SK-N-SH treated with all-trans-retinoic acid at 6 μM for 48 hours (cell line): ENCODE measurements around the gene PTGS1.
A peak's percentile ranks its signal among the peaks of the same experiment; 100 is the strongest.

Source experiments
- ATAC-seq: fragments of 200-7000 bp; cut with Tn5 transposase; 3 replicates; pipeline ENCODE4 v1.9.1; 2020; ENCODE audit warnings: mild to moderate bottlenecking, moderate library complexity
- ARNTL ChIP-seq: fragments of 450-650 bp; formaldehyde crosslinking; IDR thresholded peaks from 2 replicates; pipeline ENCODE4 v1.5.0; 2020; ENCODE audit warnings: low read depth, mild to moderate bottlenecking, moderate library complexity, borderline replicate concordance
- CSDC2 ChIP-seq: fragments of 250-450 bp; sonication (Bioruptor Pico); IDR thresholded peaks from 2 replicates; pipeline ENCODE4 v1.5.0; 2020; ENCODE audit warnings: mild to moderate bottlenecking, moderate library complexity
- ISL1 ChIP-seq: fragments of 250-450 bp; sonication (Bioruptor Pico); IDR thresholded peaks from 2 replicates; pipeline ENCODE4 v2.1.2; 2022; ENCODE audit warnings: mild to moderate bottlenecking, moderate library complexity
- OSR1 ChIP-seq: fragments of 250-450 bp; sonication (Bioruptor Pico); IDR thresholded peaks from 2 replicates; pipeline ENCODE4 v1.8.0; 2022; ENCODE audit warnings: moderate library complexity, mild to moderate bottlenecking, inconsistent platforms
- RARB ChIP-seq: fragments of 250-450 bp; sonication (Bioruptor Pico); IDR thresholded peaks from 2 replicates; pipeline ENCODE4 v1.8.0; 2021; ENCODE audit warnings: mild to moderate bottlenecking, moderate library complexity
- SNAI2 ChIP-seq: fragments of 250-450 bp; sonication (Bioruptor Pico); IDR thresholded peaks from 2 replicates; pipeline ENCODE4 v1.5.0; 2020; ENCODE audit warnings: mild to moderate bottlenecking, moderate library complexity
- TCF4 ChIP-seq: fragments of 250-450 bp; sonication (Bioruptor Pico); IDR thresholded peaks from 2 replicates; pipeline ENCODE4 v1.8.0; 2021; ENCODE audit warnings: mild to moderate bottlenecking, moderate library complexity, borderline replicate concordance
- TOX ChIP-seq: fragments of 250-450 bp; sonication (Bioruptor Pico); IDR thresholded peaks from 2 replicates; pipeline ENCODE4 v1.8.0; 2021; ENCODE audit warnings: mild to moderate bottlenecking, moderate library complexity, borderline replicate concordance
- ZC3H10 ChIP-seq: fragments of 250-450 bp; sonication (Bioruptor Pico); IDR thresholded peaks from 2 replicates; pipeline ENCODE4 v1.5.1; 2021; ENCODE audit warnings: mild to moderate bottlenecking, moderate library complexity
- ZFP30 ChIP-seq: fragments of 450-650 bp; formaldehyde crosslinking; IDR thresholded peaks from 2 replicates; pipeline ENCODE4 v1.5.0; 2022; ENCODE audit warnings: mild to moderate bottlenecking, moderate library complexity
- ZNF565 ChIP-seq: fragments of 450-650 bp; formaldehyde crosslinking; conservative IDR thresholded peaks from 2 replicates; pipeline ENCODE4 v1.5.0; 2020; ENCODE audit warnings: low read depth, mild to moderate bottlenecking, moderate library complexity
- ZNF8 ChIP-seq: fragments of 450-650 bp; formaldehyde crosslinking; IDR thresholded peaks from 2 replicates; pipeline ENCODE4 v1.5.0; 2020; ENCODE audit warnings: mild to moderate bottlenecking, moderate library complexity
- TF ChIP-seq, protein P1 (sequence below): fragments of 250-450 bp; sonication (Bioruptor Pico); IDR thresholded peaks from 2 replicates; pipeline ENCODE4 v1.5.1; 2020; ENCODE audit warnings: low read depth, mild to moderate bottlenecking, moderate library complexity
- TF ChIP-seq, protein P2 (sequence below): fragments of 250-450 bp; sonication (Bioruptor Pico); IDR thresholded peaks from 2 replicates; pipeline ENCODE4 v1.8.0; 2020; ENCODE audit warnings: mild to moderate bottlenecking, moderate library complexity, borderline replicate concordance
- TF ChIP-seq, protein P3 (sequence below): fragments of 250-450 bp; sonication (Bioruptor Pico); IDR thresholded peaks from 2 replicates; pipeline ENCODE4 v1.5.1; 2021; ENCODE audit warnings: mild to moderate bottlenecking, moderate library complexity
- TF ChIP-seq, protein P4 (sequence below): fragments of 250-450 bp; sonication (Bioruptor Pico); IDR thresholded peaks from 2 replicates; pipeline ENCODE4 v1.5.0; 2020; ENCODE audit warnings: mild to moderate bottlenecking, moderate library complexity
- TF ChIP-seq, protein P5 (sequence below): fragments of 250-450 bp; sonication (Bioruptor Pico); IDR thresholded peaks from 2 replicates; pipeline ENCODE4 v1.8.0; 2021; ENCODE audit warnings: low read depth, mild to moderate bottlenecking, moderate library complexity, borderline replicate concordance

The PTGS1 gene

DNA sequence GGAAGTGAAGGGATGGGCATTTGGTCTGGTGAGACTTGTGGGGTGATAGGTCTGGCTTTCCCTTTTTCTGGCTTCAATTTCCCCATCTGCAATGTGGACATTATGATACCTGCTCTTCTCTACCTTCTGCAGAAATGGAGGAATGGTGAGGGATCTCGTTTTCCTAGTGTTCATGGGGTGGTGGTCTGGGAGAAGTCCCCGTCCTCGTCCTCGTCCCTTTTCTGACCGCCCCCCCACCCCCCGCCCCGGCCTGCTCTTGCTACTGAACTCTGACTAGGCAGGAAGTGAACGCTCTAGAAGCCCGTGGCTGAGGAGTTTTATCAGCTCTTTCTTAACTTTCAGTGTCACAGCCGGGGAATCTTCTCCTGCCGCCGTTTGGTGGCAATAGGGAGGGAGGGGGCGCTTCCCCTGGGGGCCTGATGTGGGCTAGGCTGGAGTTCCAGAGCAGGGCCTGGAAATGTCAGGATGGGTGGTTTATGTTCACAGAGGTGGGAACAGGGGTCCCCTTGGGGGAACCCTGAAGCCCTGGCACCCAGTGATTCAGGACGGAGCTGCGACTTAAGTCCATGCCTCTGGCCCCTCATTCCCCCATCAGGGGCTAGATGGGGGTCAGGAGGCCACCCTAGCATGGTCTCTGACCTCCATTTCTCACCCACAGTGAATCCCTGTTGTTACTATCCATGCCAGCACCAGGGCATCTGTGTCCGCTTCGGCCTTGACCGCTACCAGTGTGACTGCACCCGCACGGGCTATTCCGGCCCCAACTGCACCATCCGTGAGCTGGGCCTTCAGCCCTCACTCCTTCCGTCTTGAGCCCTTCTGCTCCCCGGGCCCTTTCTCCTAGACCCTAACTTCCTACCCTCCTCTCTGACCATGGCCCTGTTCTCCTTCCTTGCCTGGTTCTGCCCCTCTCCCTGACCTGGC lies 6.7 kb downstream of the PTGS1 start:
- ATAC-seq = peak; percentile 4; the same call in 2 of the 3 replicates
- TF ChIP-seq ZNF8 (no peak), ISL1 (no peak), ZNF565 (CRISPR knock-in tag) (no peak), RARB (CRISPR knock-in tag) (no peak), SNAI2 (CRISPR knock-in tag) (no peak), TOX (CRISPR knock-in tag) (no peak), ZC3H10 (CRISPR knock-in tag) (no peak), ARNTL (CRISPR knock-in tag) (no peak), TCF4 (no peak), OSR1 (no peak)
- TF ChIP-seq, protein P1, sequence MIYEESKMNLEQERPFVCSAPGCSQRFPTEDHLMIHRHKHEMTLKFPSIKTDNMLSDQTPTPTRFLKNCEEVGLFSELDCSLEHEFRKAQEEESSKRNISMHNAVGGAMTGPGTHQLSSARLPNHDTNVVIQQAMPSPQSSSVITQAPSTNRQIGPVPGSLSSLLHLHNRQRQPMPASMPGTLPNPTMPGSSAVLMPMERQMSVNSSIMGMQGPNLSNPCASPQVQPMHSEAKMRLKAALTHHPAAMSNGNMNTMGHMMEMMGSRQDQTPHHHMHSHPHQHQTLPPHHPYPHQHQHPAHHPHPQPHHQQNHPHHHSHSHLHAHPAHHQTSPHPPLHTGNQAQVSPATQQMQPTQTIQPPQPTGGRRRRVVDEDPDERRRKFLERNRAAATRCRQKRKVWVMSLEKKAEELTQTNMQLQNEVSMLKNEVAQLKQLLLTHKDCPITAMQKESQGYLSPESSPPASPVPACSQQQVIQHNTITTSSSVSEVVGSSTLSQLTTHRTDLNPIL = no peak
- TF ChIP-seq, protein P2, sequence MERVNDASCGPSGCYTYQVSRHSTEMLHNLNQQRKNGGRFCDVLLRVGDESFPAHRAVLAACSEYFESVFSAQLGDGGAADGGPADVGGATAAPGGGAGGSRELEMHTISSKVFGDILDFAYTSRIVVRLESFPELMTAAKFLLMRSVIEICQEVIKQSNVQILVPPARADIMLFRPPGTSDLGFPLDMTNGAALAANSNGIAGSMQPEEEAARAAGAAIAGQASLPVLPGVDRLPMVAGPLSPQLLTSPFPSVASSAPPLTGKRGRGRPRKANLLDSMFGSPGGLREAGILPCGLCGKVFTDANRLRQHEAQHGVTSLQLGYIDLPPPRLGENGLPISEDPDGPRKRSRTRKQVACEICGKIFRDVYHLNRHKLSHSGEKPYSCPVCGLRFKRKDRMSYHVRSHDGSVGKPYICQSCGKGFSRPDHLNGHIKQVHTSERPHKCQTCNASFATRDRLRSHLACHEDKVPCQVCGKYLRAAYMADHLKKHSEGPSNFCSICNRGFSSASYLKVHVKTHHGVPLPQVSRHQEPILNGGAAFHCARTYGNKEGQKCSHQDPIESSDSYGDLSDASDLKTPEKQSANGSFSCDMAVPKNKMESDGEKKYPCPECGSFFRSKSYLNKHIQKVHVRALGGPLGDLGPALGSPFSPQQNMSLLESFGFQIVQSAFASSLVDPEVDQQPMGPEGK (CRISPR knock-in tag) = no peak
- TF ChIP-seq, protein P3, sequence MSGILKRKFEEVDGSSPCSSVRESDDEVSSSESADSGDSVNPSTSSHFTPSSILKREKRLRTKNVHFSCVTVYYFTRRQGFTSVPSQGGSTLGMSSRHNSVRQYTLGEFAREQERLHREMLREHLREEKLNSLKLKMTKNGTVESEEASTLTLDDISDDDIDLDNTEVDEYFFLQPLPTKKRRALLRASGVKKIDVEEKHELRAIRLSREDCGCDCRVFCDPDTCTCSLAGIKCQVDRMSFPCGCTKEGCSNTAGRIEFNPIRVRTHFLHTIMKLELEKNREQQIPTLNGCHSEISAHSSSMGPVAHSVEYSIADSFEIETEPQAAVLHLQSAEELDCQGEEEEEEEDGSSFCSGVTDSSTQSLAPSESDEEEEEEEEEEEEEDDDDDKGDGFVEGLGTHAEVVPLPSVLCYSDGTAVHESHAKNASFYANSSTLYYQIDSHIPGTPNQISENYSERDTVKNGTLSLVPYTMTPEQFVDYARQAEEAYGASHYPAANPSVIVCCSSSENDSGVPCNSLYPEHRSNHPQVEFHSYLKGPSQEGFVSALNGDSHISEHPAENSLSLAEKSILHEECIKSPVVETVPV = no peak
- TF ChIP-seq, protein P4, sequence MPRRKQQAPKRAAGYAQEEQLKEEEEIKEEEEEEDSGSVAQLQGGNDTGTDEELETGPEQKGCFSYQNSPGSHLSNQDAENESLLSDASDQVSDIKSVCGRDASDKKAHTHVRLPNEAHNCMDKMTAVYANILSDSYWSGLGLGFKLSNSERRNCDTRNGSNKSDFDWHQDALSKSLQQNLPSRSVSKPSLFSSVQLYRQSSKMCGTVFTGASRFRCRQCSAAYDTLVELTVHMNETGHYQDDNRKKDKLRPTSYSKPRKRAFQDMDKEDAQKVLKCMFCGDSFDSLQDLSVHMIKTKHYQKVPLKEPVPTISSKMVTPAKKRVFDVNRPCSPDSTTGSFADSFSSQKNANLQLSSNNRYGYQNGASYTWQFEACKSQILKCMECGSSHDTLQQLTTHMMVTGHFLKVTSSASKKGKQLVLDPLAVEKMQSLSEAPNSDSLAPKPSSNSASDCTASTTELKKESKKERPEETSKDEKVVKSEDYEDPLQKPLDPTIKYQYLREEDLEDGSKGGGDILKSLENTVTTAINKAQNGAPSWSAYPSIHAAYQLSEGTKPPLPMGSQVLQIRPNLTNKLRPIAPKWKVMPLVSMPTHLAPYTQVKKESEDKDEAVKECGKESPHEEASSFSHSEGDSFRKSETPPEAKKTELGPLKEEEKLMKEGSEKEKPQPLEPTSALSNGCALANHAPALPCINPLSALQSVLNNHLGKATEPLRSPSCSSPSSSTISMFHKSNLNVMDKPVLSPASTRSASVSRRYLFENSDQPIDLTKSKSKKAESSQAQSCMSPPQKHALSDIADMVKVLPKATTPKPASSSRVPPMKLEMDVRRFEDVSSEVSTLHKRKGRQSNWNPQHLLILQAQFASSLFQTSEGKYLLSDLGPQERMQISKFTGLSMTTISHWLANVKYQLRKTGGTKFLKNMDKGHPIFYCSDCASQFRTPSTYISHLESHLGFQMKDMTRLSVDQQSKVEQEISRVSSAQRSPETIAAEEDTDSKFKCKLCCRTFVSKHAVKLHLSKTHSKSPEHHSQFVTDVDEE = no peak
- TF ChIP-seq, protein P5, sequence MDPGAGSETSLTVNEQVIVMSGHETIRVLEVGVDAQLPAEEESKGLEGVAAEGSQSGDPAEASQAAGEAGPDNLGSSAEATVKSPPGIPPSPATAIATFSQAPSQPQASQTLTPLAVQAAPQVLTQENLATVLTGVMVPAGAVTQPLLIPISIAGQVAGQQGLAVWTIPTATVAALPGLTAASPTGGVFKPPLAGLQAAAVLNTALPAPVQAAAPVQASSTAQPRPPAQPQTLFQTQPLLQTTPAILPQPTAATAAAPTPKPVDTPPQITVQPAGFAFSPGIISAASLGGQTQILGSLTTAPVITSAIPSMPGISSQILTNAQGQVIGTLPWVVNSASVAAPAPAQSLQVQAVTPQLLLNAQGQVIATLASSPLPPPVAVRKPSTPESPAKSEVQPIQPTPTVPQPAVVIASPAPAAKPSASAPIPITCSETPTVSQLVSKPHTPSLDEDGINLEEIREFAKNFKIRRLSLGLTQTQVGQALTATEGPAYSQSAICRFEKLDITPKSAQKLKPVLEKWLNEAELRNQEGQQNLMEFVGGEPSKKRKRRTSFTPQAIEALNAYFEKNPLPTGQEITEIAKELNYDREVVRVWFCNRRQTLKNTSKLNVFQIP (CRISPR knock-in tag) = no peak
- TF ChIP-seq, all 23 proteins: peak for 0

DNA sequence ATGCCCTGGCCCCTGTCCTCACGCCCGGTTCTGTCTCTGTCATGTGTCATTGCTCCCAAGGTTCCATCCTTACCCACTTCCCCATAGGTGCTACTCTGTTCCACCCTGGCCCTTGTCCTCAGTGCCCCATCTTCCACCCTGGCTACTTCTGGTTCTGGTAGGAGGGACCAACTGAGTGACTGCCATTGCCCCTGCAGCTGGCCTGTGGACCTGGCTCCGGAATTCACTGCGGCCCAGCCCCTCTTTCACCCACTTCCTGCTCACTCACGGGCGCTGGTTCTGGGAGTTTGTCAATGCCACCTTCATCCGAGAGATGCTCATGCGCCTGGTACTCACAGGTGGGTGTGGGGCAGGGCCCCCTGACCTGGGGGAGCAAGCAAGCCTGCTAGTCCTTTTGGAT lies 7.4 kb downstream of the PTGS1 start:
- no peak for ATAC-seq
- TF ChIP-seq ZFP30 (CRISPR knock-in tag) (no peak), SNAI2 (CRISPR knock-in tag) (no peak)

DNA sequence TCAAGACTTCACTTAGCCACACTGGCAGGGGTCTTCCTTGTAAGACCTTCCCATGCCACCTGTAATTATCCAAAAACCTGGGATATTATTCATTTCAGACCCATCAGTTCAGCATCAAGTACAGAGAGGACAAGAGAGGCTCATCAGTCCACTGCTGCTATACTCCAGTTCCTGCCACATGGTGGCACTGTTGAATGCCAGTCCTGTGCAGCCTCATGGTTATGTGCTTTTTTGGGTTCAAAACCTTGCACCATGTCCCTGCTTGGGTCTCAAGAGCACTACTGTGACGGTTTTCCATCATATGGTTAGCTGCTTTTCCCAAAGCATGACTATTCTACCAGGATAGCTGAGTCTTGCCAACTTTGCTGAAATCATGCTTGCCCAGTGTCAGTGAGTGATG lies 8.5 kb downstream of the PTGS1 start:
- TF ChIP-seq, protein P4 = no peak
- no peak for TF ChIP-seq ZC3H10 (CRISPR knock-in tag)
- TF ChIP-seq CSDC2 (CRISPR knock-in tag) = no peak
- TF ChIP-seq, protein P1 = no peak
- ATAC-seq = no peak
